Neural cell (in vitro differentiated cells): Measurements from ENCODE around the gene ZNF438.

Experiments used
- EZH2 ChIP-seq: fragments of 200-600, 300-800 bp; shearing (Covaris generic), sonication (generic); IDR thresholded peaks from 2 replicates; pipeline ENCODE4 v1.6.1; 2014; ENCODE audit warnings: antibody characterized with exemption, low read length, borderline replicate concordance, mild to moderate bottlenecking; ENCODE audit not compliant: insufficient read depth, poor library complexity, severe bottlenecking
- POLR2AphosphoS5 ChIP-seq: IDR thresholded peaks from 2 replicates; pipeline ENCODE4 v1.6.1; 2012

- no peak for TF ChIP-seq POLR2AphosphoS5
- no peak for TF ChIP-seq EZH2
Observed at GRCh38 chr10:30823651-30824050, 208.0 kb downstream of the ZNF438 start.
